Uterus (tissue), 4 donors: ENCODE data around the gene ADGRL4. TPM values are rescaled to one million over a fixed set of nuclear protein-coding genes. Genes with fewer than 3 reads are reported as not detected.
"Not testable (repeated sequence)": the region's sequence is repeated elsewhere in the genome, so short reads cannot be mapped to it uniquely, and the experiment has no call there.

Source experiments
- DNase-seq, 2 donors: peaks; one replicate each; pipeline ENCODE4 v3.0.0-alpha.2; 2019 to 2020
- H3K27ac ChIP-seq, 2 donors: fragments of 200-600 bp; sonication (generic); 1 replicate in 1 of 2; 2 replicates in 1 of 2; pipeline ENCODE4 v1.5.1; 2016 to 2018
- H3K27me3 ChIP-seq, 2 donors: fragments of 200-600 bp; sonication (generic); one replicate each; pipeline ENCODE4 v1.5.1; 2018 to 2019; ENCODE audit warnings: control low read depth in 1 of 2
- H3K36me3 ChIP-seq, 2 donors: fragments of 200-600 bp; sonication (generic); one replicate each; pipeline ENCODE4 v1.5.1; 2019; ENCODE audit warnings: control low read depth in 1 of 2
- H3K4me1 ChIP-seq, 2 donors: fragments of 200-600 bp; sonication (generic); one replicate each; pipeline ENCODE4 v1.5.1; 2018 to 2019; ENCODE audit warnings: control low read depth in 1 of 2
- H3K4me3 ChIP-seq, 2 donors: fragments of 200-600 bp; sonication (generic); 1 replicate in 1 of 2; 2 replicates in 1 of 2; pipeline ENCODE4 v1.5.1; 2018 to 2019; ENCODE audit warnings: mild to moderate bottlenecking in 1 of 2
- H3K9me3 ChIP-seq, 2 donors: fragments of 200-600 bp; sonication (generic); one replicate each; pipeline ENCODE4 v1.5.1; 2019; ENCODE audit warnings: control low read depth in 1 of 2
- POLR2A ChIP-seq, 2 donors: fragments of 450-650 bp; IDR thresholded peaks; one replicate each; pipeline ENCODE4 v1.6.1; 2016; ENCODE audit warnings: antibody characterized with exemption in 2 of 2, mild to moderate bottlenecking in 1 of 2, moderate library complexity in 1 of 2
- intact Hi-C: fragments of 100-400 bp; cut with DNase I; formaldehyde crosslinking; loops from one replicate; pipeline ENCODE4 v1.15.1; 2023; ENCODE audit warnings: low total_unique reads
- total RNA-seq, 4 donors: library from RNA; depleted of rRNA in 3 of 4; stranded (reverse); fragments of >200 nt in 3 of 4; gene quantifications; one replicate each; pipeline versions ENCODE4 v1.1.0 to v1.2.4, GENCODE V29; 2014 to 2023
- TF ChIP-seq, protein P1 (sequence below), 4 experiments: fragments of 200-600 bp in 2 of 4; fragments of 450-650 bp in 2 of 4; sonication (generic) in 2 of 4; IDR thresholded peaks; one replicate each; pipeline ENCODE4 v1.5.1; 2016 to 2019; ENCODE audit warnings: antibody characterized with exemption in 4 of 4, mild to moderate bottlenecking in 2 of 4, moderate library complexity in 1 of 4
- donor health status: DM: yes; HTN: yes; CAD: no.

ADGRL4 gene
- total RNA-seq, 4 donors from 2014 or later = 19.0 to 54.9 (median 30.3) TPM

DNA sequence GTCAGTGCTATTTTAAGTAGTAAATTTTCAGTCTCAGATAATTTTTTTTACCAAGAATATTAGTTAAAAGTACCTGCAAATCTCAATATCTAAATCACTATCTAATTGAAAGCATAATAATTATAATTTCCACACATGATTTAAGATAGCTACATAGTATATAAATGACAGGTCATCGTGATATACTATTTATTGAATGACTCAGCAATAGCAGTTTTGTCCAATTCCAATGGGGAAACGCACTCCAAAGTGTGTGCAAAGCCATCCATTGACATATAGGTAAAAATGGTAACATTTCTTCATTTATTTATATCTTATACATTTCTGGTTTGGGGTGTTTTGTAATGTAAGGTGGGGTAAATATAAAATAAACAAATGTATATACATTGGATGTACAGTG, 19.5 kb downstream of the ADGRL4 start:
- no peak for DNase-seq
- no peaks in the 10 kb centered on the region for H3K4me1 ChIP-seq
- intact Hi-C loops = no loop called here
- no peak overlapping the region for H3K4me3 ChIP-seq
- H3K9me3 ChIP-seq = no peaks in the 10 kb centered on the region
- no peaks in the 10 kb centered on the region for H3K27me3 ChIP-seq
- H3K36me3 ChIP-seq = no peaks in the 10 kb centered on the region
- no peak overlapping the region for H3K27ac ChIP-seq
- TF ChIP-seq, protein P1, sequence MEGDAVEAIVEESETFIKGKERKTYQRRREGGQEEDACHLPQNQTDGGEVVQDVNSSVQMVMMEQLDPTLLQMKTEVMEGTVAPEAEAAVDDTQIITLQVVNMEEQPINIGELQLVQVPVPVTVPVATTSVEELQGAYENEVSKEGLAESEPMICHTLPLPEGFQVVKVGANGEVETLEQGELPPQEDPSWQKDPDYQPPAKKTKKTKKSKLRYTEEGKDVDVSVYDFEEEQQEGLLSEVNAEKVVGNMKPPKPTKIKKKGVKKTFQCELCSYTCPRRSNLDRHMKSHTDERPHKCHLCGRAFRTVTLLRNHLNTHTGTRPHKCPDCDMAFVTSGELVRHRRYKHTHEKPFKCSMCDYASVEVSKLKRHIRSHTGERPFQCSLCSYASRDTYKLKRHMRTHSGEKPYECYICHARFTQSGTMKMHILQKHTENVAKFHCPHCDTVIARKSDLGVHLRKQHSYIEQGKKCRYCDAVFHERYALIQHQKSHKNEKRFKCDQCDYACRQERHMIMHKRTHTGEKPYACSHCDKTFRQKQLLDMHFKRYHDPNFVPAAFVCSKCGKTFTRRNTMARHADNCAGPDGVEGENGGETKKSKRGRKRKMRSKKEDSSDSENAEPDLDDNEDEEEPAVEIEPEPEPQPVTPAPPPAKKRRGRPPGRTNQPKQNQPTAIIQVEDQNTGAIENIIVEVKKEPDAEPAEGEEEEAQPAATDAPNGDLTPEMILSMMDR (IDR thresholded peaks at IDR 0.05) = no peak
- TF ChIP-seq POLR2A (IDR thresholded peaks at IDR 0.05) = no peak

DNA sequence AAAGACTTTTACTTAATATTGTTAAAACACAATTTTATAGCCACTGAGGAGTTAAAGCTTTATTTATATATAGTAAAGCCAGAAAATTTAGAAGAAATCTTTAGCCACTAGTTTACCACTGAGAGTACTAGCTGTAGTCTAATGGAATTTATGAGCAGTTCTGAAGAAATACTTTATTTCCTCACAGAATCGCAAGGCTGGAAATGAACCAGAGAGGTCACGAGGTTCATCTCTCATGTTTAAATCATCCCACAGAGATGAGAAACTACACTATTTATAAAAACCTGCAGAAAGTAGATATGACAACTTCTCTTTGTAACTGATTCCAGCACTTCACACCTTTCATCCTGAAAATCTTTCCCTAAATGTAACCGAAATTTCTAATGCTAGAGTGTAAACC, 26.0 kb downstream of the ADGRL4 start:
- H3K4me1 ChIP-seq = no peaks in the 10 kb centered on the region
- no peak overlapping the region for H3K4me3 ChIP-seq
- H3K27me3 ChIP-seq = no peaks in the 10 kb centered on the region
- no peak for DNase-seq
- no peaks in the 10 kb centered on the region for H3K36me3 ChIP-seq
- intact Hi-C loops = no loop called here
- H3K9me3 ChIP-seq = no peaks in the 10 kb centered on the region
- H3K27ac ChIP-seq = no peak overlapping the region
- TF ChIP-seq, protein P1 (IDR thresholded peaks at IDR 0.05) = no peak
- TF ChIP-seq POLR2A (IDR thresholded peaks at IDR 0.05) = no peak

DNA sequence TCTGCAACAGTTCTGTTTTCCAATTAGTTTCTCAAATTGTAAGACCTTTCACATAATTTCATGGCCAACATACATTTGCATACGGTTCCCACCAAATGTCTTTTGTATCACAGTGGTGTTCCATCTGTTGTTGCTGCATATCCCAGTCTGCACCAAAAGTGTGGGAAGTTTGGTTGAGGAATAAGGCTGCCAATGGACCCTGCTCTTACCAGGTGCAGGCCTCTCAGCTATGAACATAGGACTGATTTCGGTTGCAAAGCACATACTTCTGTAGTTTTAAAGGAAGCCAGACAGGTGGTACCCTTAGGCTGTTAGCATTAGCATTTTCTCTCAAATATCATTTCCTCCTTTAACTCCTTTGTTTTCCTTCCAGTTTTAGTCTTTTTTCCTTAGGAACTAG, 33.8 kb downstream of the ADGRL4 start:
- H3K4me3 ChIP-seq = no peak overlapping the region
- H3K4me1 ChIP-seq = no peaks in the 10 kb centered on the region
- no peak for DNase-seq
- H3K36me3 ChIP-seq = no peaks in the 10 kb centered on the region
- H3K27ac ChIP-seq = no peak overlapping the region
- TF ChIP-seq POLR2A (IDR thresholded peaks at IDR 0.05) = no peak
- TF ChIP-seq, protein P1 (IDR thresholded peaks at IDR 0.05) = no peak
- no peaks in the 10 kb centered on the region for H3K9me3 ChIP-seq
- intact Hi-C loops = no loop called here
- no peaks in the 10 kb centered on the region for H3K27me3 ChIP-seq

DNA sequence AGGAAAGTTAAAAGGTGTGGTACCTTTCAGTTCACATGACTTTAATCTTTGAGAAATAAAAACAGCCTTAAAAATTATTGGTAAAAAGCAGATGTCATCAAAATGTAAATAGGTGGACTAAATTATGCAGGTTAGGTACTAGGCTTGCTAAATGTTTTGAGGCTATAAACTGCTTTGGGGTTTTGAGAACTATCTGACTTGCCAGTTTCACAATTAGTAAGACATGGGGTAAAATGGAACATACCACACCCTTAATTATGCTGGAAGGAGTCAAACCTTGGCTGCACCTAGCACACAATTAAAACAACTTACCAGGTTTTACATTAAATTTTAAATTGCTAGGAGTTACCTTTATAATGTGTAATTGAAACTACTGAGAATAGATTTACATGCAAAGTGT, 39.4 kb downstream of the ADGRL4 start:
- H3K9me3 ChIP-seq, H3K36me3 ChIP-seq, H3K4me1 ChIP-seq, H3K4me3 ChIP-seq, intact Hi-C loops, H3K27ac ChIP-seq, DNase-seq, H3K27me3 ChIP-seq: not testable (repeated sequence)

DNA sequence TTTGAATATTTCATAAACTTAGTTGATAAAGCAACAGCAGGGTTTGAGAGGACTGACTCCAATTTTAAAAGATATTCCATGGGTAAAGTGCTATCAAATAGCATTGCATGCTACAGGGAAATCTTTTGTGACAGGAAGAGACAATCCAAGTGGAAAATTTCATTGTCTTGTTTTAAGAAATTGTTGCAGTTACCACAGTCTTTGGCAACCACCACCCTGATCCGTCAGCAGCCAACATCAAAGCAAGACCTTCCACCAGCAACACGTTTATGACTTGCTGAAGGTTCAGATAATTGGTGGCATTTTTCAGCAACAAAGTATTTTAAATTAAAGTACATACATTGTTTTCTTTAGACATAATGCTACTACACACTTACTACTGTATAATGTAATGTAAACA, 47.8 kb downstream of the ADGRL4 start:
- H3K36me3 ChIP-seq = no peaks in the 10 kb centered on the region
- H3K4me3 ChIP-seq = no peak overlapping the region
- H3K4me1 ChIP-seq = no peaks in the 10 kb centered on the region
- no peaks in the 10 kb centered on the region for H3K9me3 ChIP-seq
- TF ChIP-seq, protein P1 (IDR thresholded peaks at IDR 0.05) = no peak
- no peak for TF ChIP-seq POLR2A (IDR thresholded peaks at IDR 0.05)
- DNase-seq = no peak
- H3K27ac ChIP-seq = no peak overlapping the region
- no peaks in the 10 kb centered on the region for H3K27me3 ChIP-seq
- intact Hi-C loops = no loop called here

DNA sequence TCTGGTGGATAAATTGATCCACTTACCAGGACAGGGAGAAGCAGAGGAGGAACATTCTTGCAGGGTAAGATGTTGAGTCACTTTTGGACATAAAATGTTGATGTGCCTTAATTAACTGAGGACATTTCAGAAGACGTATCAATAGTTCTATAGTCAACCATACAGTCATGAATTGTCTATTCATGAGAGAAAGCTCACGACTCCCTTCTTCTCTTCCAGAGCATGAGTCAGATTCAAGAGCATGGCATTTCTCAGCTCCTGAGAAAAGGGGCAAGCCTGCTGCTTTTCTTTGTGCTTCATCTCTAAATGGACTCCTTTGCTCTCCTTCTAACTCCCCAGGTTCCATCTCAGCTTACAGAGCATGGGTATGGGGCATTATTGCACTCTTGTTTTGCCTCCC, 55.7 kb downstream of the ADGRL4 start:
- no peaks in the 10 kb centered on the region for H3K36me3 ChIP-seq
- TF ChIP-seq POLR2A (IDR thresholded peaks at IDR 0.05) = no peak
- TF ChIP-seq, protein P1 (IDR thresholded peaks at IDR 0.05) = no peak
- no peak overlapping the region for H3K27ac ChIP-seq
- no peaks in the 10 kb centered on the region for H3K9me3 ChIP-seq
- no peaks in the 10 kb centered on the region for H3K4me1 ChIP-seq
- H3K4me3 ChIP-seq = no peak overlapping the region
- intact Hi-C loops = no loop called here
- no peaks in the 10 kb centered on the region for H3K27me3 ChIP-seq
- DNase-seq = no peak
